Measurements from ENCODE around the gene ZNF230.

Gene ZNF230

DNA sequence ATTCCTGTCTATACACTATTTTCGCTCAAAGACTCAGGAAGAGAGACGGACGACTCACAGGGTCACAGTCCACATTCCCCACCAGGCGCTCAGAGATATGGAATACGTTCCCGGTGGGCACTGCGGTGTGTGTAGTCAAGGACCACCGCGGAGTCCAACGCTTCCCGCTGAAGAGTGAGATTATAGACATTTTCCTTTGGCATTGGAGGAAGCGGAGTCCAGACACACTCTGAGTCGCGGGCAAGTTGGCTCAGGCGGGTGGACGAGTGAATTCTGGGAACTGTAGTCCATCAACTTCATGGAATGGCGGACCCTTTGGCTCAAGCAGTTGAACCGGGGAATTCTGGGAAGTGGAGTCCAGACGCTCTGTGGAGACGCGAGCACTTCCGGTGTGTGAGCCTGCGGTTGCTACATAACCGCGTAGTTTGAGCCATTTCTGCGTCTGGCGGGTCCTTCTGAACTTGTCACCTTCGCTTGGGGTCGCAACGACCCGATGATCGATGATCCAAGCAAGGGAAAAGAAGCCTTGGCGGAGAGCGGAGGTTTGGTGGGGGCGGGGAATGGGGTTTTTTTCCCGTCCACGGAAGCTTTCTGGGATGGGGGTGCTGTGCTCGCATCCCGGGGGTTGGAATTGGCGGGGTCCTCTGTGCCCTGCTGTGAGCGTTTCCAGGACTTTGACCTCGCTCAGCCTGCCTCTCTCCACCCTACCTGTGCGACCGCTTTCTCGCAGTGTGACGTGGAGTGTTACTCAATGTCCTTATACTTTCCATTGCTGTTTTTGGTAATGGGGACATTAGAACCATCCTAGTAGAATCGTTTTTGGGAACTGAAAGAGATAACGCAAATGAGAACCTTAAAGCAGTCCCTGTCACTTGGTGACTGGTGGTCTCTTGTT is at the start of gene ZNF230:
Gene ZNF230, plus strand, starts transcription at position 392 of the 895 bp plus-strand sequence. CDS start 4,122 bp downstream, outside the sequence.
- peak; percentile 92 for DNase-seq

DNA sequence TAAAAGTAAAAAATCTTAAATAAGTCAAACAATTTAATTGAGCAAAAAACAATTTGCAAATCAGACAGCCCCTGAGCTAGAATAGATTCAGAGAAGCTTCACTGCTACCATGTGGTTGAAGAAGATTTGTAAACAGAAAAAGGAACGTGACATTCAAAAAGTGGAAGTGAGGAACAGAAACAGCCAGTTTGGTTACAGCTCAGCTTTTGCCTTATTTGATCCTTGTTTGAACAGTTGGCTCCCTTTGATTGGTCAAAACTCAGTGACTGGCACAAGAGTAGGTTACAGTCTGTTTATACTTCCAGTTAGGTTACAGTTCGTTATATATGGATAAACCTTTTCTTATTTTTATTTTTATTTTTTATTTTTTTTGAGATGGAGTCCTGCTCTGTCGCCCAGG is 45.9 kb upstream of the ZNF230 start:
- no peak for DNase-seq

DNA sequence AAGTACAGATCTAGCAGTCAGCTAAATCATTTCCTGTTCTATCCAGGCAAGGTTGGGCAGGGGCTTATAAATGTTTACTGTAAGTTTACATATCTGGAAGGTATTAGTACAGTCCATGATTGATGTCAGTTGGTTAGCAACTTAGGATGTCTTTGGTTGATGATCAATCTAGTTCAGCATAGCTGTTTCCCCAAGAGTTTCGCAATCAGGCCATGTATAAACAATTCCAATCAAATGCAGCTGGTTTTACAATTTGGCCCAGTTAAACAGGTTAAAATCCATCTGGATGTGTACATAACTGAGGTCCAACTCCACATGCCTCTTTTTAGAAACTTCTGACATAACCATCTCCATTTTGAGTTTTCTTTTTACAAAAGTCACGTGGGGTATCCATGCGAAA is 44.9 kb upstream of the ZNF230 start:
- DNase-seq: no peak

DNA sequence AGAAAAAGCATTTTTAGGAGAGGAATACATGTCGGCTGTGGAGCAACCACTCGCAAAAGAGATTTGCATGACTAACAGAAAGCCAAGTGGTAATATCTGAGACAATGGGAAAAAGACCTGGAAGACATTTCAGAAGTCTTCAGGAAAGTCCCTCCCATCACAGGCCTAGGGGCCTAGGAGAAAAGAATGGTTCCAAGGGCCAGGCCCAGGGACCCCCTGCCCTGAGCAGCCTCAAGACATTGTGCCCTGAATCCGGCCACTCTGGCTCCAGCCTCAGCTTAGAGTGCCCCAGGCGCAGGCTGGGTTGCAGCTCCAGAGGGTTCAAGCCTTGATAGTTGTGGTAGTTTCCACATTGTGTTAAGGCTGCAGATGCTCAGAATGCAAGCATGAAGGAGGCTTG is 42.3 kb upstream of the ZNF230 start:
- no peak for DNase-seq

DNA sequence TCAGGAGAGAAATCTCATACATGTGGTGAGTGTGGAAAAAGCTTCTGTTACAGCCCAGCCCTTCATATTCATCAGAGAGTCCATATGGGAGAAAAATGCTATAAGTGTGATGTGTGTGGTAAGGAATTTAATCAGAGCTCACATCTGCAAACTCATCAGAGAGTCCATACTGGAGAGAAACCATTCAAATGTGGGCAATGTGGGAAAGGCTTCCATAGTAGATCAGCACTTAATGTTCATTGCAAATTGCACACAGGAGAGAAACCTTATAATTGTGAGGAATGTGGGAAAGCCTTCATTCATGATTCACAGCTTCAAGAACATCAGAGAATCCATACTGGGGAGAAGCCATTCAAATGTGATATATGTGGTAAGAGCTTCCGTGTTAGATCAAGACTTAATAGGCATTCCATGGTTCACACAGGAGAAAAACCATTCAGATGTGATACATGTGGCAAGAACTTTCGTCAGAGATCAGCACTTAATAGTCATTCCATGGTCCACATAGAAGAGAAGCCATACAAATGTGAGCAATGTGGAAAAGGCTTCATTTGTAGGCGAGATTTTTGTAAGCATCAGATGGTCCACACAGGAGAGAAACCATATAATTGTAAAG is 36.6 kb upstream of the ZNF230 start:
- DNase-seq: no peak

DNA sequence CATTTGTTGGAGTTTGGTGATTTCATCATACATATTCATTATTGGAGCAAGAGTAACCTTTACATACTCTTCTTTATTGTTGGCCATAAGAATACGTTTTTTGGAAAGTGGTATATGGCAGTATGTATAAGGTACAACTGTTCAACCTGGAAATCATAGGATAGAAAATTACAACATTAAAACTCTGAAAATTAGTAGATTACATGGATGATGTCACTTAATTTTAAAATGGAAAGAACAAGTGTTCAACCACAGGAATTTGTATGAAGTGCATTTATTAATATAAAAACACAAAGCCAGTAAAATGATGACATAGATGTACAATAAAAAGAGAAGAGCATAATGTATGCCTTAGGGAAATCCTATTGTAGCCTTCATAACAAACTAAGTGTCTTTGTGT is 26.0 kb upstream of the ZNF230 start:
- DNase-seq: no peak

DNA sequence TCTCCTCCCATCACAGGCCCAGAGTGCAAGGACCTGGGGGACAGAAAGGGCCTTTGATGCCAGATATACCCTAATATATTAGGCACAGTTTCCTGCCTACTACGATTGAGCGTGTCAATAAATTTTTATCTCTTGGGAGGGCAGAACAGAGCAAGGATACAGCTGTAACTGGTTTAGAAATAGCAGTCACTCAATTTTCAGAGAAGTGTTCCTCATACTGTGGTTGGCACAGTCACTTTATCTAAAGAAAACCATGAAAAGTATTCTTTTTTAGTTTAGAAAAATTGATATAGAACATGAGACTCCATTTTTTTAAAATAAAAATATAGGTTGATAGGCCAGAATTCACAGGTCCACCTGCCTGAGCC is 19.2 kb upstream of the ZNF230 start:
- no peak for DNase-seq

DNA sequence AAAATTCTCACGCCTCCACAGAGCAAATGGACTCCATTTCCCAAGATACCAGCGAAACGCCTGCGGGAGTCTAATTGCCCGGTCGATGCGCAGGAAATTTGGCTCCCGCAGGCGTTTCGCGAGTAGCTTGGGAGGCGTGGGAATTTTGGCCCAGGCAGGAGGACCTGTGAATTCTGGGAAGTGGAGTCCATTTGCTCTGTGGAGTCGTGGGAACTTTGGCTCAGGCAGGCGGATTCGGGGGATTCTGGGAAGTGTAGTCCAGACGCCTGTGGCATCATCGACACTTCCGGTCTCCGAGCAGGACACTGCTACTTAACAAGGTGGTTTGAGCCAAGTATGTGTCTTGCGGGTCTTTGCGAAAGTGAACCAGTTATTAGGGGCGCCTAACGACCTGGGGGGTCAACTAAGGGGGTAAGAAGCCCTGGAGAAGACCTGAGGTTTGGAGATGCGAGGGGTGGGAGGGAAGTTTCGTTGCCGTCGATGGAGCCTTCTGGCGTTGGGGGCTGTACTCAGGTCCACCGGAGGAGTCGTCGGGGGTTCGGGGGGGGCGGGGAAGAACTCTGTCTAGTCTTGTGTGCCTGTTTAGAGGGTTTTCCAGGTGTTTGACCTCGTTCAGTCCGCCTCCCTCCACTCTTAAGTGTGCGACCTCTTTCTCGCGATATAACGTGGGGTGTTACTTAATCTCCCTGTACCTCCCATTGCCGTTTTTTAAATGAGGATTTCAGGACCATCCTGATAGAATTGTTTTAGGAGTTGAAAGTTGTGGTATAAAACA is 18.7 kb upstream of the ZNF230 start, which contains the start of gene ZNF155:
Gene ZNF155, plus strand, starts transcription at position 277 of the 775 bp plus-strand sequence. CDS start 4,356 bp downstream, outside the sequence.
- DNase-seq: peak; percentile 94

DNA sequence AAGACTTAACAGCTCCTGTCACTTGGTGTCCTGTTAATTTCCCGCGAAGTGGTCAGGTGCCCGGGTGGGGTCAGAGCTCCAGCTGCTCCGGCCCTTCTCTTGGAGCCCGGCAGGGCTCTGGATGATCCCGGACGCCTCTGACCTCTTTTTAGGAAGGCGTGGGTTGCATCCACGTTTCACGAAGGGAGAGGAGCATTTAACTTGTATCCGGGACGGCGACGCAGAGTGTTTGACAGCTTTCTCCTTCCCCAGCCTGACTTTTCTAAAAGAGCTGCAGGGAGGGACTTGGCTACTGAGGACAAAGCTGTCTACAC is 18.1 kb upstream of the ZNF230 start:
- no peak for DNase-seq

DNA sequence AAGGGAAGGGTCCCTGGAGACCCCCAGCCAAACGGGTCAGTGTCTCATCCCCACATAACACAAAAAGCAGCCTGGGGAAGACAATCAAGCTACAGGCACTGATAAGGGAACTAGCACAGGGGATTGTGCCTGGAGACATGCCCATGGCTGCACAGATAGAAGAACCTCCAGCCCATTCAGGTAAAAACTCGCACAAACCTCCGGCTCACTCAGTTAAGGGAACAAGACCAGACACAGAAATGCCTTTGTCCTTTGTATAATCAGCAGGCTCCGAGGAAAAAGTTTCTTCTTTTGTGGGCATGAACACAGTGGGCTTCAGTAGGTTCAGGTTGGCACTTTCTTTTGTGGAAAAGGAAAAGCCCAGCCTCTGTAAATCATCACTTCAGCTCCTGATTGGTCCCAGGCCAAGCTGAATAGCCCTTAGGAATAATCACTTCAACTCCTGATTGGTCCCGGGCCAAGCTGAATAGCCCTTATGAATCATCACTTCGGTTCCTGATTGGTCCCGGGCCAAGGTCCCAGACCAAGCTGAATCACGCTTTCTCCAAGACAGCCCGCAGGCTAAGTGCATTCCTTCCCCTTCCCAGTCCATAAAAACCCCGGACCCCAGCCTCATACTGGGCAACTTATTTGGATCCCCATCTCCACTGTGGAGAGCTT is 5.0 kb upstream of the ZNF230 start:
- DNase-seq: no peak

DNA sequence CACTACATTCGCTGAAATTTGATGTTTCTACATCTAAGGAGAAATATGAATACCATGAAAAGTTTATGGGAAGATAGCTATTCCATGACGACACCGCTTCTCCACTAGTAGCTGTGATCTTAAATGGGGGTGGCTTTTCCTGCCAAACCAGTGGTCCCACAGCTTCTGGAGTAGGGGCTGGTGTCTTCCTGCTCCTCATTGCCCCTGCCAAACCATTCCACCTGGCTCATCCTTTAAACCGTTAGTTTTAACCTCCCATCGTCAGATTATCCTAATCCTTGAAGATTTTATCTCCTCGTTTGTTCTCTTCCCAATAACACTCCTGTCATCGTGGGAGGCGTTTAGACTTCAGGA is 568 bp upstream of the ZNF230 start:
- no peak for DNase-seq

DNA sequence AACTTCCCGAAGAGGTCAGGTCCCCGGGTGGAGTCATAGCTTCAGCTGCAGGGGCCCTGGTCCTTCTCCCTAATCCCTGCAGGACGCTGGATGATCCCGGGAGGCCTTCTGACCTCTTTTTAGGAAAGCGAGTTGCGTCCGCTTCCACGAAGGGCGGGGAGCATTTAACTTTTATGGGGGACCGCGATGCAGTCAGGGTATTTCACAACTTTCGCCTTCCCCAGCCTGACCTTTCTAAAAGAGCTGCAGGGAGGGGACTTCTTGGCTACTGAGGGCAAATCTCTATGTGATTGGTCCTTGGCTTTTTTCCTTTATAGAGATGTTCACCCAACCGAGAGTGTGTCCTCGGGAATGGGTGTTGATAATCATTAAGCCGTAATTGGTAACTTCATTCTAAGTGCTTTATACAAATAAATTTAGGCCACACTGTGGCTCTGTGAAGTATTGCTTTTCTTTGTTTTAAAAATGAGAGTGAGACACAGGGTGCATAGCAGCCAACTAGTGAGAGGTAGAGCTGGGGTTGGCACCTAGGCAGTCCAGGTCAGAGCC is 778 bp downstream of the ZNF230 start:
- DNase-seq: no peak

DNA sequence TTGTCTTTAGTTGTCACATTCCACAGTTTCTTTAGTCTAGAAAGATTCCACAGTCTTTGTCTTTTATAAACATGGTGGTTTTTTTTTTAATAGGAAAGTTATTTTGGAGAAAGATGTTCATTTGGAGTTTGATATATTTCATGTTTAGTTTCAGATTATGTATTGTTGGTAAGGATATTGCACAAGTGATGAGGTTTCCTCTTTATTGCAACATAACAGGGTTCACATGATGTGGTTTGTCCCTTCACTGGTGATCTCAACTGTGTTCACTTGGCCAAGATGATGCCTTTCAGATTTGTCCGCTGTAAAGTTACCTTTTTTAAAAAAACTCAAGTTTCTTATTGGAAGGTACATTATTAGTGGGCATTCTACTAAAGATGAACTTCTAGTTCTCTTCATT is 3.2 kb downstream of the ZNF230 start:
- DNase-seq: no peak

DNA sequence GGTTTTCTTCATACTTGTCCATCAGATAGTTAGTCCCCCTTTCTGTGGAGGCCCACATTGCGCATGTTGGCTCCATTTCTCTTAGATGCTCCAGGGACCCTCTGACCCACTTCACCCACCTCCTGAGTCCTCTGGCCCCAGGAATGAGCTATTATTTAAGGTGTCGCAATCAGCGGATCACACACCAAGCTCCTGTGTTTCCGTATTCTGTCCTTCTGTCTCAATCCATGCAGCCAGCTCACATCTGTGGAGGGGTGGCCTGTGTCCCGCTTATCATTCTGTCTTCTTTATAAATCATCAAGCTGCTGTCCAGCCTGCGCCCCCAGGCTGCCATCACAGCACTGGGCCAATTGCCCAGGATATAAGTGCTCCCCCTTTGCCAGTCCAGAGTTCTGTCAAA is 4.7 kb downstream of the ZNF230 start:
- DNase-seq: no peak

DNA sequence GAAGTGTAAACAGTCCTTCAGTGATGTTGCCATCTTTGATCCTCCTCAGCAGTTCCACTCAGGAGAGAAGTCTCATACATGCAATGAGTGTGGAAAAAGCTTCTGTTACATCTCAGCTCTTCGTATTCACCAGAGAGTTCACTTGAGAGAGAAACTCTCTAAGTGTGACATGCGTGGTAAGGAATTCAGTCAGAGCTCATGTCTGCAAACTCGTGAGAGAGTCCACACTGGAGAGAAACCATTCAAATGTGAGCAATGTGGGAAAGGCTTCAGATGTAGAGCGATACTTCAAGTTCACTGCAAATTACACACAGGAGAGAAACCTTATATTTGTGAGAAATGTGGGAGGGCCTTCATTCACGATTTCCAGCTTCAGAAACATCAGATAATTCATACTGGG is 7.7 kb downstream of the ZNF230 start:
- DNase-seq: no peak

DNA sequence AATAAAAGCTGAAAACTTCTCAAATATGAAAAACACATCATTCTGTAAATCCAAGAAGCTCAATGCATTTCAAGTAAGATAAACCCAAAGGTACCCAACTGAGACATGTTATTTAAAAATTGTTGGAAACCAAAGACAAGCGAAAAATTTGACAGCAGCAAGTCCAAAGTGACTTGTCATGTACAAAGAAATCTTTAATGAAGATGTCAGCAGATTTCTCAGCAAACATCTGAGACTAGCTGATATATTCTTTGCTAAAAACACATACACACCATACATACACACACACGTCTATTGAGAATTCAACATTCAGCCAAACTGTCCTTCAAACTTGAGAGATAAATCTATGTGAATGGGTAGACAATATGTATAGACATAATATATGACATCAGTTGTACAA is 16.7 kb downstream of the ZNF230 start:
- no peak for DNase-seq

DNA sequence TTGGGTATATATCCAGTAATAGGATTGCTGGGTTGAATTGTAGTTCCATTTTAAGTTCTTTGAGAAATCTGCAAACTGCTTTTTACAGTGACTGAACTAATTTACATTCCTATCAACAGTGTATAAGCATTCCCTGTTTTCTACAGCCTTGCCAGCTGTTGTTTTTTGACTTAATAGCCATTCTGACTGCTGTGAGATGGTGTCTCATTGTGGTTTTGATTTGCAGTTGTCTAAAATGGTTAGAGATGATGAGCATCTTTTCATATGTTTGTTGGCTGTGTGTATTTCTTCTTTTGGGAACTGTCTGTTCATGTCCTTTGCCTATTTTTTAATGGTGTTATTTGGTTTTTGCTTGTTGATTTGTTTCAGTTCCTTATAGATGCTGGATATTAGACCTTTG is 18.5 kb downstream of the ZNF230 start:
- DNase-seq: no peak

DNA sequence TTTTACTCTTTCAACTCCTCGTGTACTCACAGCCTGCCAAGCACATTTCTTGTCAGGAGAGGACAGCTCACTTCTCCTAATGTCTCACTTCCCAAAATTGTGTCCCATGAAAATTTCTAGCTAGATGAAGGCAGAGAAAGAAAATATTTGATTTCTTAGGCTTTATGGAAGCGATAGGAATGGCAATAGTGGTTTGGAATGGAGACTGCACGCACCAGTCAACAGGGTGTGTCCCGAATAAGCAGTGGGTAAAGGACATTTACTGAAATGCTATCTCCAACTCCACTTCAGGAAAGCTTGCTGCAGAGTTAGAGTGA is 22.1 kb downstream of the ZNF230 start:
- DNase-seq: no peak

DNA sequence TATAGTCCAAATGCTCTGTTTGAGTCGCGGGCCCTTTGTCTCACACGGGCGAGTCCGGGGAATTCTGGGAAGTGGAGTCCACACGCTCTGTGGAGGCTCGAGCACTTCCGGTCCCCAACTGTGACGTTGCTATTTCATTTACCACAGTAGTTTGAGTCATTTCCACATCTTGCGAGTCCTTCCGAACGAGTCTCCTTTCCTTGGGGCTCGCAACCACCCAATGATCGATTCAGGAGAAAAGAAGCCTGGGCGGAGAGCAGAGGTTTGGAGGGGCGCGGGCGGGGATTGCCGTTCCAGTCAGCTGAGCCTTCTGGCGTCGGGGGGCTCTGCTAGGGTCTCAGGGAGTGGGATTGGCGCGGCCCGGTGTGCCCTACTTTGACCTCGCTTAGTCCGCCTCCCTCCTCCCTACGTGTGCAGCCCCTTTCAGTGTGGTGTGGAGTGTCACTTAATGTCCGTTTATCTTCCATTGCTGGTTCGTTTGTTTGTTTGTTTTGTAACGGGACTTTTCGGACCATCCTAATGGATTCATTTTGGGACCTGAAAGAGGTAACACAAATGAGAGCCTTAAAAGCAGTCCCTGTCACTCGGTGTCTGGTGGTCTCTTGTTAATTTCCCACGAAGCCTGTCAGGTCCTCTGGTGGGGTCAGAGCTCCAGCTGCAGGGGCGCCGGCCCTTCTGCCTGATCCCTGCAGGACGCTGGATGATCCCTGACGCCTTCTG is 22.6 kb downstream of the ZNF230 start, which contains the start of gene ZNF222:
Gene ZNF222, plus strand, starts transcription at position 163 of the 720 bp plus-strand sequence. Its CDS starts 58 bp downstream, at position 221.
- DNase-seq: peak; percentile 91

DNA sequence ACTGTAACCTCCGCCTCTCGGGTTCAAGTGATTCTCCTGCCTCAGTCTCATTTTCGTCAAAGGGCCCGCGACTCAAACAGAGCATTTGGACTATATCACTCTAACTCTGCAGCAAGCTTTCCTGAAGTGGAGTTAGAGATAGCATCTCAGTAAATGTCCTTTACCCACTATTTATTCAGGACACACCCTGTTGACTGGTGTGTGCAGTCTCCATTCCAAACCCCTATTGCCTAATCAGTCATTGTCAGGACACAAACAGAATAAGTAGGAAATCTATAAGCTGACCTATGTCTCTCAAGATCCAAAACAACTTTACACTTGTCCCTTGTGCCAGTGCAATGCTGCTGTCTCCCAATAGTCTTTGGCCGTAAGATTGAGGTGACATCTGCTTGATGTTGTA is 23.9 kb downstream of the ZNF230 start:
- no peak for DNase-seq

DNA sequence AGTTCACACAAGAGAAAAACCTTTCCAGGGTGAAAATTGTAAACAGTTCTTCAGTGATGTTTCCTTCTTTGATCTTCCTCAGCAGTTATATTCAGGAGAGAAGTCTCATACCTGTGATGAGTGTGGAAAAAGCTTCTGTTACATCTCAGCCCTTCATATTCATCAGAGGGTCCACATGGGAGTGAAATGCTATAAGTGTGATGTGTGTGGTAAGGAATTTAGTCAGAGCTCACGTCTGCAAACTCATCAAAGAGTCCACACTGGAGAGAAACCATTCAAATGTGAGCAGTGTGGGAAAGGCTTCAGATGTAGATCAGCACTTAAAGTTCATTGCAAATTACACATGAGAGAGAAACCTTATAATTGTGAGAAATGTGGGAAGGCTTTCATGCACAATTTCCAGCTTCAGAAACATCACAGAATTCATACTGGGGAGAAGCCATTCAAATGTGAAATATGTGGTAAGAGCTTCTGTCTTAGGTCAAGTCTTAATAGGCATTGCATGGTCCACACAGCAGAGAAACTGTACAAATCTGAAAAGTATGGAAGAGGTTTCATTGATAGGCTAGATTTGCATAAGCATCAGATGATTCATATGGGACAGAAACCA is 29.3 kb downstream of the ZNF230 start:
- DNase-seq: no peak

DNA sequence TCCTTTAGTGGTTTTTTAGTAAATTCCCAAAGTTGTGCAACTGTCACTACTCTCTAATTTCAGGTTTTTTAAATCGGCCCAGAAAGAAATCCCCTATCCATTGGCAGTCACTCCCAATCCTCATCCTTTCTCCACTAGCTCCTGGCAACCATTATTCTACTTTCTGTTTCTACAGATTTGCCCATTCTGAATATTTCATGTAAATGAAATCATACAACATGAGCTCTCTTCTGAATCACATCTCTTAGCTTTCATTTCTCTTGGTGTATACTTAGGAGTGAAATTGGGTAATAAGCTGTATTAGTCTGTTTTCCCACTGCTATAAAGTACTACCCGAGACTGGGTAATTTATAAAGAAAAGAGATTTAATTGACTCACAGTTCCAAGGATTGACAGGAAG is 39.4 kb downstream of the ZNF230 start:
- DNase-seq: no peak
